ENCODE results near the gene CLASRP.

GRCh38 chr19:45040059-45040771 lies 1.4 kb downstream of the CLASRP start:
- no peak for TF ChIP-seq CTCF (conservative IDR thresholded peaks at IDR 0.05)
- no peak for TF ChIP-seq ZFX (IDR thresholded peaks at IDR 0.05)

Measured in C4-2B (cell line).